Muscle of back (tissue), 11 donors: ENCODE measurements around the gene CCDC86. TPM values are rescaled to one million over a fixed set of nuclear protein-coding genes. Genes with fewer than 3 reads are reported as not detected.

Source experiments
- DNase-seq, 3 donors: peaks; one replicate each; pipeline versions ENCODE4 v3.0.0 to v3.0.0-alpha.2; 2013
- polyA plus RNA-seq, 10 donors: library from polyadenylated mRNA; unstranded; fragments of 120-200 nt; gene quantifications; one replicate each; pipeline ENCODE4 v1.2.1, GENCODE V29; 2013; ENCODE audit not compliant: insufficient read length in 10 of 10

CCDC86 gene
- polyA plus RNA-seq, 10 donors = 14.0 to 22.8 (median 18.4) TPM

- DNase-seq = no peak
Measured at GRCh38 chr11:60852117-60852981, 10.4 kb downstream of the CCDC86 start.

- DNase-seq = no peak
Measured at GRCh38 chr11:60852982-60853950, 11.4 kb downstream of the CCDC86 start.

- no peak for DNase-seq
Measured at GRCh38 chr11:60854140-60854846, 12.4 kb downstream of the CCDC86 start.

- DNase-seq = no peak
Measured at GRCh38 chr11:60854847-60855725, 13.2 kb downstream of the CCDC86 start.

GRCh38 chr11:60855726-60856633 lies 14.1 kb downstream of the CCDC86 start, which contains the start of gene PTGDR2:
PTGDR2 (minus strand) TSS chr11:60855950; CDS start chr11:60853722, 2,228 bp downstream.
- no peak for DNase-seq

GRCh38 chr11:60857378-60858232 lies 15.7 kb downstream of the CCDC86 start:
- DNase-seq = no peak

GRCh38 chr11:60858236-60858635 lies 16.3 kb downstream of the CCDC86 start:
- no peak for DNase-seq

GRCh38 chr11:60858731-60859464 lies 17.0 kb downstream of the CCDC86 start:
- no peak for DNase-seq

- DNase-seq = no peak
Measured at GRCh38 chr11:60859616-60860250, 17.8 kb downstream of the CCDC86 start.

GRCh38 chr11:60860943-60861342 lies 19.0 kb downstream of the CCDC86 start:
- no peak for DNase-seq

GRCh38 chr11:60862171-60862570 lies 20.3 kb downstream of the CCDC86 start:
- no peak for DNase-seq

- no peak for DNase-seq
Measured at GRCh38 chr11:60863550-60864521, 21.9 kb downstream of the CCDC86 start.

- DNase-seq = no peak
Measured at GRCh38 chr11:60864856-60865513, 23.1 kb downstream of the CCDC86 start.

- DNase-seq = no peak
Measured at GRCh38 chr11:60866911-60867870, 25.3 kb downstream of the CCDC86 start, which contains the start of gene ZP1. ZP1 (plus strand) TSS chr11:60867542; CDS start chr11:60867562, 20 bp downstream.
